NCI-H1092 (cell line): Measurements from ENCODE around the gene AFP.

Source experiments
- DNase-seq: peaks from one replicate; lab custom pipeline; 2025; lab: John Stamatoyannopoulos, UW

The AFP gene

DNA sequence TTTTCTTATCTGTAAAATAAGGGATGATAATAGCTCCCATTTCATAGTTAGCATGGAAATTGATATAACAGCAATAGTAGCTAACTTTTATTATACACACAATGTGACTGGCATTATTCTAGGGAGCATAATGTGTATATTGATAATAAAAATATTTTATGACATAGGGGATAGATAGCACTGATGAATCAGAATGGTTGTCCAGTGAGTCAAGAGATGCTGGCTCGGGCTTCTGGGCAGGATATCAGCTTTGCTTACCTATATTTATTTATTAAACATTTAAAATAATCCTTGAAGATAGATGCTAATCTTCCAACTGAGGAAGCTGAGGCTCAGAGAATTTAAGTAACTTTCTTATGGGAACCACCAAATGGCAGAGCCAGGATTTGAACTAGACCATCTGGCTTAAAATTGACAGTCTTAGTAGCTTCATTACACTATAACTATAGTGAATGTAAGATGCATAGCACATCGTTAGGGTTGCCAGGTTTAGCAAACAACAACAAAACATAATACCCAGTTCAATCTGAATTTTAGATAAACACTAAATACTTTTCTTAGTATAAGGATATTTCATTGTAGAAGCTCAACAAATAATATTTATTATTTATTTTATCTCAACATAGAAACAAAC is 2.7 kb downstream of the AFP start:
- DNase-seq = no peak

DNA sequence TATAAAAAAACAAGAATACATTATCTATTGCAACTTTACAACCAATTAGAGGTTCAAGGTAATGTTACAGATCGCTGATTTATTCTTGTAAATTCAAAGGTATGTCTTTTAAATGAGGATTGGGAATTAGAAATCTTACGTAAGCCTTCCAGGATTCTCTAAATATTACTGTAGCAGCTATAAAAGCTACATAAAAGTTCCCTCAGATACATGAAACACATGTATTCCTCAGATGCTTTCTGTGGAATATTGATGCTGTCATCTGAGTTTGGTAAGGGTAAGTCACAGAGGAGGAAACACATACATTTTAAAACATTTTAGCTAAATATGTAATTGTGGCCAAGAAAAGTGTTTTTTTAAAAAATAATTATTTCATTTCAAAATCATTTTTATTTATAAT is 3.4 kb downstream of the AFP start:
- no peak for DNase-seq

DNA sequence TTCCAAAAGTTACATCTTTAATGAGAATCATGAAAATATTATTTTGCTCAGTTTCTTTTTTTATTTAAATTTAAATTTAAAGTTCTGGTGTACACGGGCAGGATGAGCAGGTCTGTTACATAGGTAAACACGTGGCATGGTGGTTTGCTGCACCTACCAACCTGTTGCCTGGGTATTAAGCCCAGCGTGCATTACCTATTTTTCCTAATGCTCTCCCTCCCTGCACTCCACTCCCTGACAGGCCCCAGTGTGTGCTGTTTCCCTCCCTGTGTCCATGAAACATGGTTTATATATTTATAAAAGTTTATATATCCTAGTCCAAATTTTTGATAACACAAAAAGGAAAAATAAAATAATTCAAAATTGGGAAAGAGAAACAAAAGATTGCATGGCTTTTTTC is 4.0 kb downstream of the AFP start:
- DNase-seq = no peak

DNA sequence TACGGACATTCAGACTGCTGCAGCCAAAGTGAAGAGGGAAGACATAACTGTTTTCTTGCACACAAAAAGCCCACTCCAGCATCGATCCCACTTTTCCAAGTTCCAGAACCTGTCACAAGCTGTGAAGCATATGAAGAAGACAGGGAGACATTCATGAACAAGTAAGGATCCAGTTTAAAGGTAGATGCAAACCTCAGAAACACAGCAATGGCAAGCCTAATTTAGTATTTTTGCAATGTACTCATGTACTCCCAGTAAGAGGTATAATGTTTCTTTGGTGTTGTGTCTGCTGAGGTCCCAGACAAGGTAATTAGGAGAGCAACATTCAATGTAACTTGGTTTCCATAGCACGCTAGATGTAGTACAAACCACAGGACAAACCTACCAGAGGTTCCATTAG is 4.6 kb downstream of the AFP start:
- no peak for DNase-seq

DNA sequence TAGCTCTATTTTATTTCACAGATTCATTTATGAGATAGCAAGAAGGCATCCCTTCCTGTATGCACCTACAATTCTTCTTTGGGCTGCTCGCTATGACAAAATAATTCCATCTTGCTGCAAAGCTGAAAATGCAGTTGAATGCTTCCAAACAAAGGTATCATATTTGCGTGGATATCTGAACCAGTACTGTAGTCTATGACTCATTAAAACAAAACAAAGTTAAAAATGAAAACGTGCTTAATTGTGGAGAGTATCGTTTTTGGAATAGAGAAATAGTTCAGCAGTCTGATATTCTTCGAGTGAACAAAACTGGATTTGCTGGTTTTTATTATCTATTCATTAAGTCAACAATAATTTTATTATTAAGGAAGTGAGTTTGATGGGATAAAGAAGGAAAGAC is 6.3 kb downstream of the AFP start:
- DNase-seq = no peak

DNA sequence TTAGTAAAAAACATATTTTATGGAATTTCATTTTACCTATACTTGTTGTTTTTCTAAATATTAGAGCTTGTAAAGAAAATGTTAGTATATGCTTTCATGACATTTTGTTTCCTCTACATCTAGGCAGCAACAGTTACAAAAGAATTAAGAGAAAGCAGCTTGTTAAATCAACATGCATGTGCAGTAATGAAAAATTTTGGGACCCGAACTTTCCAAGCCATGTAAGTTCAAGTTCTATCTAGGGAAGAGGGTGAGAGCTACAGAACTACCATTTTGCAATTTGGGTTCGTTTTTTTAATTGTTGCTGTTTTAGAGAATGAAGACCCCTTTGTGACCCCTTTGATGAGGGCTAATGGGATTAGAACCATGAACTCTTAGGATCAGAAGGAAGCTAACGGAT is 7.2 kb downstream of the AFP start:
- DNase-seq = no peak

DNA sequence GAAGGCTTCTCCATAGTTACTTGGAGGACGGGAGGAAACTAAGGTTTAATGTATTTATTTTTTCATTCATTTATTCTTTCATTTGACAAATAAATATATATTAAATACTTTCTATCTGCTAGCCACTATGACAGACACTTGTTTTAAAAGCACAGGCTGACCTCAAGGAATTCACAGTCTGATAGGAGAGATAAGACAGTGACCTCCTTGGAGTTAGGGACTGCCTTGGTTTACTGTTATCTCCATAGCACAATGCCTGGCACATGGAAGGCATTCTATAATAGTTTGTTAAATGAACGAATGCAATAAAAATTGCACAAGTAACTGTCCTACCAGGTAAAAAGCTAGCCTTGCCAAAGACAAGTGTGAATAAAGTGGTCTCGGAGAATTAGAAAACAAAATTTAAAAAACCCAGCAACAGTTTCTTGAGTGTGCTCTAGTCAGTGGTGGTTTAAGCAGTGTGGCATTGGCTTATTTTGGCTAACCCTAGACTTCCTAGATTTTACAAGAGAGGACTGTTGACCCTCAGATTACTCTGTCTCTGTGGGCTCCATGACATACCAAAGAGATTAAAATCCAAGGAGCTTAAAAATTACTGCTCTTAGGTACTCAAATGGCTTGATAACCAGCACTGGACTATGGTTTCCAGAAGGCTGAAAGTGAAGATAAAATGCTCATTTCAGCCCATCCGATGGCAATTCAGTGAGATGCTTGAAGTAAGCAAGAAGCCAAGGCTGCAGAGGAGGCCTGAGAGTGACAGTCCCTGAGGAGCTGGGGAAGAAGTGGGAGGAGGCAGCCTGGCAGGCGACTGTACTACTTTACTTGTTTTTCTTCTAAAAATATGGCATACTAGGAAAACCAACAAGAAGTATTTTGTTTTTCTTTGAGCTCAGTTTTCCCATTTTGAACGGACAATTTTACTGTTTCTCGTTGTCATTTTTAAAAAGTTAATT is 9.6 kb downstream of the AFP start:
- no peak for DNase-seq

DNA sequence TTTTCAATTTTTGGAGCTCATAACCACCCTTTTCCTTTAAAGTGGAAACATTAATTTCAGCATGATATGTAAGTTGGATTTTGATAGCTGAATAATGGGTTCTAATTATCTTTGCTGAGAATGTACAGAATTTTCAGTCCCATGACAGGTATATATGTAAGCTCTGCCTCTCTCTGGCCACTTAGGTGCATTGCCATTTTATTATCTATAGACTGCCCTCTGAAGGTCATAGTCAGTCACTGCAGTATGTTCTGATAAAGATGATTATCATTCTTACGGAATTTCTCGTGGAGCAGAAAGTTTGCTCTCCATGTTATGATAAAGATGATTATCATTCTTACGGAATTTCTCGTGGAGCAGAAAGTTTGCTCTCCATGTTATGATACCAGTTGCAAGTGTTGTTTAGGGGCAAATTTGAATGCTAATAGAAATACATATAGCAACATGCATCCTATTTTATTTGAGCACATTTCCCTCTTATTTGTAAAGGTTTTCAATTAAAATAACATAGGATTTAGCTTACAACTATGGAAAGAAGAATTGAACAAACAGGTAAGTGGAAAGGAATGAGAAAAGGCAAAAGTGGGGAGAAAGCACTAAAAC is 10.4 kb downstream of the AFP start:
- peak; percentile 34 for DNase-seq

DNA sequence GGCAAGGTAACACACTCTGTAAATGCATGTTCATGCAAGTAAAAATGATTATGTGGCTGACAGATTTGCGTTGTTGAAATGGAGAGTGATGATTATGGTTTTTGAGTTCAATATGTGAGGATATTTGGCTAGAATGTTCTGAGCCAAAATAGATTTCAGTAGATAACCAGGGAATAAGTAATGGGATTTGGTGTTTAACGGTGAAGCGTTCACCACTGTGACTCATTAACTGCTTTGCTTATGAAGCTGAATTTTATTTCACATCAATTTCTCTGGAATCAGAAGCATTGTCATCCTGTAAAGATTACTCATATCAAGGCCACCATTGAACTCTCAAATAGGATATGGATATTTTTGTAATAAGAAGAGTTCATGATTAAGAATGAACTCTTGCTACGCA is 11.7 kb downstream of the AFP start:
- DNase-seq = no peak

DNA sequence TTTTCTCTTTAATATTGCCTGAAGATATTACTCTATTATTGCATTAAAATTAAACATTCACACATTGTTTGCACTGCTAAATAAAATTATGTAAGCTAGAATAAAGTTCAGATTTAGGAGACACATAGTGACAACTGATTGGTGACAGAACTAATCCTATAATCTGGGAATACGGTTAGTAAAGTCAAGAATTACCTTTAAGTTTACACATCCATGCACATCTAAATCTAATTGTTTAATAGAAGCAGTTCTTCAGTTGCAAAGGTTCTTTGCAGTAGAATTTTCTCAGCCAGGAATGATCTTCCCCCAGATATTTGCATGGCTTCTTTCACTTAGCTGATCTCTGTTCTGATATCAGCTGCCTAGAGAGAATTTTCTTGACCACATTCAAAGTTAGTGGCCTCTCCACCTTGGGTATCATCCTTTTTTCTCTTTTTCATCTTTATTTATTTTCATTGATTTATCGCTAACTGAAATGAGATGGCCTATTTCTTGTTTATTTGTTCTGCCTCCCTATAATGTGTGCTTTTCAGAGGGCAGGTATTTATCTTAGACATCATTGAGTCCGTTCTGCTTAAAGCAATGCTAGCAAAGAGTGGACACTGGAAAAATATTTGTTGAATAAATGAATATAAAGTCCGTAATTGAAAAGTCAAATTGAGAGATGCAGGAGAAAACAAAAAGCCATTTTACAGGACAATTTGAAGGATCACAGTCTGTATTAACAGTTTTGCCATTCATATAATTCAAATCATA is 12.6 kb downstream of the AFP start:
- DNase-seq = no peak

DNA sequence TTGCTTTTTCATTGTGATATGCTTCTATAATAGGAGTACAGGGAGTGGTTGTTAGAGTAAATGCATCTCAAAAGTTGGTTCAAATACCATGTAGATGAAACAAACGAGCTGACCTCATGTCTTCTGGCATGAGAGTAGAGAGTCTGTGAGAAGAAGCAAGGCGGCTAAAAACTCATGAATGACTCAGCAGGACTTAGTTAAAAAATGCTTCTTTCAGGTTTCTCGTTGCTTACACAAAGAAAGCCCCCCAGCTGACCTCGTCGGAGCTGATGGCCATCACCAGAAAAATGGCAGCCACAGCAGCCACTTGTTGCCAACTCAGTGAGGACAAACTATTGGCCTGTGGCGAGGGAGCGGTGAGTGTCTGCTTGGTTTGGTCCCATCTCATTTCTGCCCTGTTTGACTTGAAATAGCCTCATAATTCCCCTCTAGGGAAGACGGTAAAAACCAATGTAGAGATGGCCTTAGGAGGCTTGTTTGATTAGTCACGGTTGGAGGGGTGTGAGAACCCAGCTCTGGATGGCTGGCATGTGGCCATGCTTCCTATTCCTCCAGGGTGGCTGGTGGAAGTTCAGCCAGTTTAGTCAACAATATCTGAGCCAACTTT is 14.5 kb downstream of the AFP start:
- DNase-seq = peak; percentile 89

DNA sequence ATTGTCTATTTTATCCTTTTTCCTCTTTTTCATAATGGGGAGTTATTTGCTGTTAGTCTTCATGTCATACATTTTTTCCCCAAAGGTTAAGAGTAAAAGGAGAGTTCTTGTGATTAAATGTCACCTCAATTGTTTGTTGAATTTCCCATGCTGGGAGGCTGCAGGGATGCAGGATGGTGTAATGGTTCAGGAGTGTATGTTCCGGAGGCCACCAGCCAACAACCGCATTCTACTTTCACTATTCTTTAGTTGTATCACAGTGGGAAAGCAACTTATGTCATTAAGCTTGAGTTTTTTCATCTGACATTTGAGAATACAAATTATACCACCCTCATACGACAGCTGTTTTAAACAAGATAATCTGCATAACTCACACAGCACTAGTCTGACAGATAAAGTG is 15.4 kb downstream of the AFP start:
- peak; percentile 60 for DNase-seq

DNA sequence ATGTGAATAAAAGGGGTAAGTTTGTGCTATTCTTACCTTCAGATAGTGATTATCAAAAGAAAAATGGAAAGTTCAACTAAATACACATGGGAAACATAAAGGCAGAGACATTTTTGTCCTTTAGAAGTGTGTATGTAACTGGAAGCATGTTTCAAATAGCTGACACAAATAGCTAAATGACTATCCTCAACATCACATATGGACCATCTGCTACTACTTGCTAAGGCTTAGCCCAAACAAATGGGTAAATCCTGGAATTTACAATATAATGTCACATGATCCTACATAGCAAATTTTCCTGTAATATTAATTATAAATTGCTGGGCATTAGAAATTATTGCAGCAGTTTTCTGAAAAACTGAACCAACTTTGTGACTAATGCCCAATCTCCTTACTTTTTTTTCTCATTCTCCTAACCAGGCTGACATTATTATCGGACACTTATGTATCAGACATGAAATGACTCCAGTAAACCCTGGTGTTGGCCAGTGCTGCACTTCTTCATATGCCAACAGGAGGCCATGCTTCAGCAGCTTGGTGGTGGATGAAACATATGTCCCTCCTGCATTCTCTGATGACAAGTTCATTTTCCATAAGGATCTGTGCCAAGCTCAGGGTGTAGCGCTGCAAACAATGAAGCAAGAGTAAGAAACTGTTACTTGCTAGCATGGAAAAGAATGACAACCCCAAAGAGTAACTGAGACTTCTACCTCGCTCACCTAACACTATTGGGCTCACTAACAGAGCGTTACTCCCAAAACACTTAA is 16.1 kb downstream of the AFP start:
- DNase-seq = no peak

DNA sequence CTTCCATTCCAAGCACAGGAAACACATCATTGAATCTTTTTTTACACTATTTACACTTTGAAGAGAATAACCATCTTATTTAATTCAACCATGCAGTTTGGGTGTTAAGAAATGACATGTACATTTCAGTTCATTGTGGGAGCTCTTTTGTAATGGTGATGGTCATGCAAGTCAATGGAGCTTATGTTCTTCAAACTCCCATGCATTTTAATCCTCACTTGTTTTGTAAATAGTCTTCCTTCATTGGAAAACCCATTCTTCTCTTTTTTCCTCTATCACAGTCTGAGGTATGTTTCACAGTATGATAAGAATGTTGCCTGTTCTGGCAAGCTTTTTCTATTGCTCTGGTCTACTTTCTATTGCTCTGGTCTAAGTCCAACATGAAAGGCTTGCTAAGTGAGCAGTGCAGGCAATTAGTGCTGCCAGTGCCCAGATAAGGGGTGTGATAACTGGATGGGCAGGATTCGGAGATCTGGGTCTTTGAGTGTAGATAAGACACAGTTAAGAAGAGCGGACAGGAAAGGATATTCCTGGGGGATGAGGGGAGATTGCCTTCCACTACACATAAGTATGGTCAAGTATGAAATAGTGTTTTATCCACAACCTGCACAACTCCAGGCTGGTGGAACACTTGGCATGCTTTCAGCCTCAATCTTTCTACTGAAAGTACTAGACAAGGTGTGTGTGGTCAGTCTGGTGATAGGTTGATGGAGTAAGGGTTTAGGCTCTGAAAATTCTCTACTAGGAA is 17.1 kb downstream of the AFP start:
- DNase-seq = no peak

DNA sequence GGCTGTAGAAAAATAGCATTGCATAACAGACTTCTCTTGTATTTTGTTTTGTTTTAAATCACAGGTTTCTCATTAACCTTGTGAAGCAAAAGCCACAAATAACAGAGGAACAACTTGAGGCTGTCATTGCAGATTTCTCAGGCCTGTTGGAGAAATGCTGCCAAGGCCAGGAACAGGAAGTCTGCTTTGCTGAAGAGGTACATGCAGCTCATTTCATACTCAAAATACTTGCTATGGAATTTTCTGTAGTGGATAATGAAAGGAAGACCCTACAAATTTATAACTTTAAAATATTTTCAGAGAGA is 17.6 kb downstream of the AFP start:
- no peak for DNase-seq

DNA sequence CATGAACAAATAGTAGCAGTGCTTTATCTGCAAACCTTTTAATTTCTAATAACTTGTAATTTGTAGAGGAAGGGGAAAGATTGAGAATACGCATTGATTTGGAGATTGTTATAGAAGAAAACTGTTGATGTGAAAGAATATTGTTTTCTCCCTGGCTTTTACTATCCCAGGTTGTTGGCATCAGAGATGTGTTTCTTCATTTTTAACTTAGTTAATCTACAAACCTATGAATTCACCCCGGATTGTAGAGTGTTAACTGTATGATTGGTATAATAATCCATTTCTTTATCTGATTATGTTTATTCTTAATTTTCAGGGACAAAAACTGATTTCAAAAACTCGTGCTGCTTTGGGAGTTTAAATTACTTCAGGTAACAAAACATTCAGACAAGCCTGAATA is 18.9 kb downstream of the AFP start:
- DNase-seq = no peak

DNA sequence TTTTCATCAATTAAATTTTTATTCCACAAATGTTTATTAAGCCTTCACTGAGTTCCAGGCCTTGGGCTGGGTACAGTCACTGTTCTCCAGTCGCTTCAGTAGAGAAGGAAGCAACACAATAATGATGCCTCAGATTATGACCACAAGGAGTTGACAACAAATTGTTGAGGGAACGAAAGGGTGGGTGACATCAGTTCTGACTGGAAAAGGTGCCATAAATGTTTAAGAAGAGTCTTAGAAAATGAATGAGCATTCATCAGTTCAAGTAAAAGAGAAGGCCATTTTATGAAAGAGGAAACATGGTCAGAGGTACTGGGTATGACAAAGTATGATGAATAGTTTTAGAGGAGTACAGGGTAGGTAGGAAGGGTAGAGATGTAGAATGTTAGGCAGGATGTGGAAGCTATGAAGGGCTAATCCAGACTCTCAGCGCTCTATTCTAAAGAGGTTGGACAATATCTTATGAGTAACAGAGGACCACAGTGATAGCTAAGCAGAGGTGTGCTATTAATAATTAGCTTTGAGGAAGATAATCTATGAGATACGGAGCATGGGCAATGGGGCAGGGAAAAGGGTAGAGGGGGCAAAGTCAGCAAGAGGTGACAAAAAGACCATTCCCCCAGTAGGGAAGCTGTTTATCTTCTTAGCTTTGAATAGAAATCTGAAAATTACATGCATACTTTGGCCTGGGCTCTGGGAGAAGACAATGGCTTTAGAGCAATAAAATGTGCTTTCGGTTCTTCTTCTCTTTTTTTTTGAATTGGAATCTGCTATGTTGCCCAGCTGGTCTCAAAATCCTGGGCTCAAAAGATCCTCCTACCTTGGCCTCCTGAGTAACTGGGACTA is 20.4 kb downstream of the AFP start:
- DNase-seq = no peak

DNA sequence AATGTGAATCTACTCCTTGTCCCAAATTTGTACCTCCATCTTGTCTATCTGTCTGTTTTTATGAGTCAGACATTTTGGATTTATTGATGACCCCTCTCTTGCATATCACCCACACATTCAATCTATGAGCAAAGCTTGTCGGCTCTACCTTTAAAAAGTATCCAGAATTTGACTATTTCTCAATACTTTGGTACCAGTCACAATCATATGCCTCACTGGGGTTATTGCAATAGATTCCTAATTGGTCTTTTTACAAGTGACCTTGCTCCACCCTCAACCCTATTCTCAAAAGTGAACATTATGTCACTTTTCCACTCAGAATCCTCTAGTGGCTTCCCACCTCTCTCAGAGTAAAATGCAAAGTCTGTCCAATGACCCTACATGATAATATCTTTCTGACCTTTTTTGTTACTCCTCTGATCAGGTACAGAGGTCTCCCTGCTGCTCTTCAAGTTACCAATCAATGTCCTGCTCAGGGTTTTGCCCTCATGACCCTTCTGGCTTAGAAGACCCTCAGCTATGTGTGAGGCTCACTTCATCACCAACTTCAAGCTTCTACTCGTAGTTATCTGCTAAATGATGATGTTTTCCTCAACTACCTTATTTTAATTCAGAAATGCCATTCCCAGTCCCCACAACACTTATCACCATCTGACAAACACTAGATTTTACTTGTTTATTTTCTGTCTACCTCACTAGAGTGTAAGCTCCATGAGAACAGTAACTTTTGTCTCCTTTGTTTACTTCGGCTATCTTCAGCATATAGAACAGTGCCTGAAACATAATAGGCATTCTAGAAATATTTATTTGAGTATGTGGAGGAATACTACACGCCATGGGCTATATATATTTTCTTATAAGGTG is 22.4 kb downstream of the AFP start:
- no peak for DNase-seq

DNA sequence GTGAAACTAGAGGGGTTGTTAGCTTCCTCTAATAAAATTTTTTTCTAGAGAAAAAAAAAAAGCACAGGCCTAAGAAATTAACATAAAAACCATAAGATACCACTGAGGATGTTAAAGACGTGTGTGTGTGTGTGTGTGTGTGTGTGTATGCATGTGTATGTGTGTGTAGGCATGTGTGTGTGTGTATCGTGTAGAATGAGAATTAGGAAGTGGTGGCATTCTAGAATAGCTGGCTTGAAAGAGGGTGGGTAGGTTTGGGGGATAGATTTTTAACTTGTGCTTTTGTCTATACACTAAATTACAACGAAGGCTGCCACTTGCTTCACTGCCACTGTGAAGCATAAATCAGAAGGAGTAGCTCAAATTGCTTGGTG is 23.0 kb downstream of the AFP start:
- DNase-seq = no peak
